Fibroblast of lung (primary cell): ENCODE results near the gene BCL2L12. TPM values are rescaled to one million over a fixed set of nuclear protein-coding genes. Genes with fewer than 3 reads are reported as not detected.

Experiments
- DNase-seq, 2 donors: peaks; one replicate each; pipeline versions ENCODE4 v3.0.0 to v3.0.0-alpha.2; 2010; ENCODE audit warnings: low read depth in 2 of 2
- H2AFZ ChIP-seq: 2 replicates; pipeline ENCODE4 v1.5.1; 2012; ENCODE audit warnings: low read length, control low read depth, inconsistent platforms
- H3K27ac ChIP-seq: 2 replicates; pipeline ENCODE4 v1.5.1; 2011; ENCODE audit warnings: low read length, control low read depth; ENCODE audit not compliant: insufficient read depth
- H3K27me3 ChIP-seq: 2 replicates; pipeline ENCODE4 v1.5.1; 2011; ENCODE audit warnings: mild to moderate bottlenecking, low read length; ENCODE audit not compliant: control insufficient read depth, insufficient read depth
- H3K36me3 ChIP-seq: 2 replicates; pipeline ENCODE4 v1.5.1; 2011; ENCODE audit warnings: low read length; ENCODE audit not compliant: control insufficient read depth, insufficient read depth
- H3K4me1 ChIP-seq: 2 replicates; pipeline ENCODE4 v1.5.1; 2011; ENCODE audit warnings: low read length; ENCODE audit not compliant: control insufficient read depth, insufficient read depth; ENCODE audit errors: extremely low read depth
- H3K4me2 ChIP-seq: 2 replicates; pipeline ENCODE4 v1.5.1; 2011; ENCODE audit warnings: low read length, control low read depth; ENCODE audit not compliant: insufficient read depth; ENCODE audit errors: extremely low read depth
- H3K4me3 ChIP-seq, 4 experiments: fragments of 200-600 bp in 1 of 4; sonication (generic) in 1 of 4; replicated peaks in 1 of 4; 2 replicates each; pipeline ENCODE4 v1.5.1; 2011 to 2016; ENCODE audit warnings: low read length in 4 of 4, low read depth in 3 of 4, mild to moderate bottlenecking in 3 of 4, control low read depth in 2 of 4, inconsistent platforms in 1 of 4, mixed read lengths in 1 of 4; ENCODE audit not compliant: insufficient read depth in 1 of 4; ENCODE audit errors: control extremely low read depth in 1 of 4
- H3K79me2 ChIP-seq: 2 replicates; pipeline ENCODE4 v1.5.1; 2012; ENCODE audit warnings: mild to moderate bottlenecking, low read length, inconsistent platforms; ENCODE audit not compliant: control insufficient read depth, insufficient read depth
- H3K9ac ChIP-seq: 2 replicates; pipeline ENCODE4 v1.5.1; 2011; ENCODE audit warnings: mild to moderate bottlenecking, low read length, control low read depth; ENCODE audit not compliant: insufficient read depth
- H3K9me3 ChIP-seq: 2 replicates; pipeline ENCODE4 v1.5.1; 2012; ENCODE audit warnings: low read depth, low read length; ENCODE audit not compliant: control insufficient read depth, insufficient read depth
- H4K20me1 ChIP-seq: 2 replicates; pipeline ENCODE4 v1.5.1; 2011; ENCODE audit warnings: low read length; ENCODE audit not compliant: control insufficient read depth, insufficient read depth; ENCODE audit errors: extremely low read depth
- CTCF ChIP-seq, 2 donors: IDR thresholded peaks in 1 of 2; conservative IDR thresholded peaks in 1 of 2; 1 replicate in 1 of 2; 2 replicates in 1 of 2; pipeline ENCODE4 v1.5.1; 2011 to 2012; ENCODE audit warnings: low read length in 2 of 2, control low read depth in 1 of 2, inconsistent platforms in 1 of 2, low read depth in 1 of 2, mild to moderate bottlenecking in 1 of 2
- EZH2 ChIP-seq: IDR thresholded peaks from 2 replicates; pipeline ENCODE4 v1.5.1; 2012; ENCODE audit warnings: low read length, control low read depth, mild to moderate bottlenecking; ENCODE audit errors: missing control alignments
- polyA plus RNA-seq, 2 donors: library from polyadenylated mRNA; depleted of rRNA in 1 of 2; stranded (reverse) in 1 of 2; unstranded in 1 of 2; fragments of >200 nt; gene quantifications; 2 replicates each; pipeline ENCODE4 v1.2.1, GENCODE V29; 2011 to 2012; ENCODE audit warnings: missing spikeins in 1 of 2
- total RNA-seq: library from RNA; depleted of rRNA; stranded (reverse); fragments of >200 nt; gene quantifications from 2 replicates; pipeline ENCODE4 v1.2.1, GENCODE V29; 2014

Gene BCL2L12
- total and polyA plus RNA-seq, 2 donors (not counting 1 experiment from before 2014, with no cell fraction given), result 4.8 to 5.0 TPM

- TF ChIP-seq CTCF (conservative IDR thresholded peaks at IDR 0.05 in 1 of 2, IDR thresholded peaks at IDR 0.05 in 1 of 2; ENCODE audit: low read depth in 1 of 2, low read length in 2 of 2) (no peak), EZH2 (no peak)
- Histone ChIP-seq H3K4me1 (peaks cover 5% of the 10 kb centered on the region), H3K9ac (no peak overlapping the region), H4K20me1 (no peaks in the 10 kb centered on the region), H2AFZ (no peak overlapping the region), H3K4me2 (no peak overlapping the region), H3K9me3 (no peaks in the 10 kb centered on the region), H3K36me3 (peaks cover 27% of the 10 kb centered on the region), H3K4me3 (no peak overlapping the region), H3K27ac (no peak overlapping the region), H3K27me3 (no peaks in the 10 kb centered on the region), H3K79me2 (peaks cover 16% of the 10 kb centered on the region)
- DNase-seq, result no peak
These were observed 2.5 kb upstream of the BCL2L12 start for GRCh38 chr19:49663224-49663623.

- Histone ChIP-seq H3K9me3 (no peaks in the 10 kb centered on the region), H2AFZ (peak overlapping the region; percentile 30), H3K9ac (peak overlapping the region; percentile 77), H3K27ac (peak overlapping the region; percentile 89), H3K36me3 (peaks cover 18% of the 10 kb centered on the region), H3K4me2 (peak overlapping the region; percentile 92), H4K20me1 (no peaks in the 10 kb centered on the region), H3K4me3 (peak overlapping the region; percentile 77 to 99 (median 90)), H3K4me1 (peaks cover 5% of the 10 kb centered on the region), H3K27me3 (no peaks in the 10 kb centered on the region), H3K79me2 (peaks cover 16% of the 10 kb centered on the region)
- TF ChIP-seq CTCF (conservative IDR thresholded peaks at IDR 0.05 in 1 of 2, IDR thresholded peaks at IDR 0.05 in 1 of 2; ENCODE audit: low read depth in 1 of 2, low read length in 2 of 2), result no peak
- no peak for TF ChIP-seq EZH2
- peak; percentile 68 to 69 for DNase-seq
These were observed 1.3 kb upstream of the BCL2L12 start for GRCh38 chr19:49664171-49665035.

GRCh38 chr19:49665036-49665350 is 740 bp upstream of the BCL2L12 start:
- peaks cover 16% of the 10 kb centered on the region for H3K79me2 ChIP-seq
- H3K4me3 ChIP-seq, result peak overlapping the region; percentile 77 to 99 (median 90)
- H3K9ac ChIP-seq, result peak overlapping the region; percentile 77
- H4K20me1 ChIP-seq, result no peaks in the 10 kb centered on the region
- H3K27ac ChIP-seq, result peak overlapping the region; percentile 89
- H3K36me3 ChIP-seq, result peaks cover 13% of the 10 kb centered on the region
- H3K4me1 ChIP-seq, result peaks cover 5% of the 10 kb centered on the region
- no peaks in the 10 kb centered on the region for H3K27me3 ChIP-seq
- no peaks in the 10 kb centered on the region for H3K9me3 ChIP-seq
- peak overlapping the region; percentile 92 for H3K4me2 ChIP-seq
- DNase-seq, result no peak
- H2AFZ ChIP-seq, result peak overlapping the region; percentile 86
- TF ChIP-seq CTCF (conservative IDR thresholded peaks at IDR 0.05 in 1 of 2, IDR thresholded peaks at IDR 0.05 in 1 of 2; ENCODE audit: low read depth in 1 of 2, low read length in 2 of 2), result no peak
- TF ChIP-seq EZH2, result no peak
